Adrenal gland (tissue), 5 donors: ENCODE data around the gene MTX3.

Experiments used
- POLR2A ChIP-seq, 2 donors: fragments of 450-650 bp; IDR thresholded peaks; one replicate each; pipeline ENCODE4 v1.6.1; 2017; ENCODE audit warnings: antibody characterized with exemption in 2 of 2, mild to moderate bottlenecking in 2 of 2, moderate library complexity in 1 of 2
- TF ChIP-seq, protein P1 (sequence below), 6 experiments: fragments of 450-650 bp in 4 of 6; fragments of 200-600 bp in 2 of 6; sonication (generic) in 1 of 6; IDR thresholded peaks; 1 replicate in 5 of 6; 2 replicates in 1 of 6; pipeline versions ENCODE4 v1.5.1 to v1.8.0; 2016 to 2021; ENCODE audit warnings: antibody characterized with exemption in 6 of 6, mild to moderate bottlenecking in 2 of 6, moderate library complexity in 1 of 6
- donor health status: DM: no; HTN: no; CAD: no.

DNA sequence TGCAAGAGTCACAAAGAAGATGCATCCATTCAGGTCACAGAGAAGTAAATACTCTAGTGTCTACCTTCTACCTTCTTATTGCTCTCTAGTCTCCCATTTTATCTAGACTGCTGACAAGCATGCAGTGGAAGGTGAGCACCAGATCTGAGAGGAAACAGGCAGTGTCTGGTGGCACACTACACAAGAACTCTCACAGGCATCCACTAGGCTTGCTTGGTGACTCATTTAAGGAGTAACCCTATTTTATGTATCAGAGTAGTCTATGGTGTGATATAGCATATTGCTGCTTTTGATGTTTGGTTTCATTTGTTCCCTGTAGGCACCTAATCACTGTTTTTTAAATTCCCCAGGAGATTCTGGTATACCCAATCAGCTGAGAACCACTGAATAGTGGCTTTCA lies 42.5 kb upstream of the MTX3 start:
- TF ChIP-seq POLR2A (IDR thresholded peaks at IDR 0.05) = no peak
- TF ChIP-seq, protein P1, sequence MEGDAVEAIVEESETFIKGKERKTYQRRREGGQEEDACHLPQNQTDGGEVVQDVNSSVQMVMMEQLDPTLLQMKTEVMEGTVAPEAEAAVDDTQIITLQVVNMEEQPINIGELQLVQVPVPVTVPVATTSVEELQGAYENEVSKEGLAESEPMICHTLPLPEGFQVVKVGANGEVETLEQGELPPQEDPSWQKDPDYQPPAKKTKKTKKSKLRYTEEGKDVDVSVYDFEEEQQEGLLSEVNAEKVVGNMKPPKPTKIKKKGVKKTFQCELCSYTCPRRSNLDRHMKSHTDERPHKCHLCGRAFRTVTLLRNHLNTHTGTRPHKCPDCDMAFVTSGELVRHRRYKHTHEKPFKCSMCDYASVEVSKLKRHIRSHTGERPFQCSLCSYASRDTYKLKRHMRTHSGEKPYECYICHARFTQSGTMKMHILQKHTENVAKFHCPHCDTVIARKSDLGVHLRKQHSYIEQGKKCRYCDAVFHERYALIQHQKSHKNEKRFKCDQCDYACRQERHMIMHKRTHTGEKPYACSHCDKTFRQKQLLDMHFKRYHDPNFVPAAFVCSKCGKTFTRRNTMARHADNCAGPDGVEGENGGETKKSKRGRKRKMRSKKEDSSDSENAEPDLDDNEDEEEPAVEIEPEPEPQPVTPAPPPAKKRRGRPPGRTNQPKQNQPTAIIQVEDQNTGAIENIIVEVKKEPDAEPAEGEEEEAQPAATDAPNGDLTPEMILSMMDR (IDR thresholded peaks at IDR 0.05) = no peak
